GM18526 (cell line): ENCODE measurements around the gene CPT1B.

Experiments
- POLR2A ChIP-seq: IDR thresholded peaks from 3 replicates; pipeline ENCODE4 v1.6.1; 2011; ENCODE audit not compliant: insufficient read length; ENCODE audit errors: extremely low read depth

The CPT1B gene

DNA sequence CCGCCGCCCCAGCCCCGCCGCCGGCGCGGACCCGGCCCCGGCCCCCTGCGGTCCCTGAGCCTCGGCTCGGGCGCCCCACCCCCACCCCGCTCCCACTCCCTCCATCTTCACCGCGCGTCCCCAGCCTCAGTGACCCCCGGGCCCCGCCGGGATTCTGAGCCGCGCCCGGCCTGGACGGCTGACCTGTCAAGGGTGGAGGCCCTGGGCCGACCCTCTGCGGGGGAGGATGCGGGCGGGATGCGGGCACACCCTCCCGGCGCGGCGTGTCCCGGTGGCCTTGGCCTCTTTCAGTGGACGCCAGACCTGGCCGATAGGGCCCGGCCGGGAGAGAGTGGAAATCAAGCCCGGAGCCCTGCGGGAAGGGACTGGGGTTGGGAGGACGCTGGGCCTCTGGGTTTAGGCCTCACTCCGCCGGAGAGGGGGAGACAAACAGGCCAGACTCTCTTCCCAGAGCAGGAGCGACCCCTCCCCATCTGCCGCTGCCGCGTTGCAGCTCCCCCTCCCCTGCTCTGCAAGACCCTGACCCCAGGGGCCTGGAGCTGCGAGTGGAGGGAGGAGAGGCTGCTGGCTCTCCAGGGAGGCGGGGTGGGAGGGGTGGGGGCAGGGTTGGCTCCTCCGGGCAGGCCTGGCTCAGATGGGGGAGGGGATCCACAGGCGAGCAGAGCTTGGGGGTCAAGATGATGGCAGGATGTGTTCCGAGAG lies 22.9 kb upstream of the CPT1B start:
- TF ChIP-seq POLR2A = no peak

DNA sequence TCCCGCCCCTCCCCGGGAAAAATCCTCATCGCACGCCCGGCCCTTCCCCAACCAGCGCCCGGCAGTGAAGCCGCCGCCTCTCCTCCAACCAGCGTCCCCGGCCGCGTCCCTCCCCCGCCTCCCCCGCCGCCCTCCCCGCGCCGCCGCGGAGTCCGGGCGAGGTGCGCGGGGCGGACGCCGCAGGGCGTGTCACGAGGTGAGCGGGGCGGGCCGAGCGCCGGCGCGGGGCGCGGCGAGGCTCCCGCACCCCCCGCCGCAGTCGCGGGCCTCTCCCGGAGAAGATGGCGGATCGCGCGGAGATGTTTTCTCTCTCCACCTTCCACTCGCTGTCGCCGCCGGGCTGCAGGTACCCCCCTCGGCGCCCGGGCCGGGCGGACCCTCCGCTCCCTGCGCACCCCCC lies 22.3 kb upstream of the CPT1B start, which contains the start of gene MAPK8IP2:
Gene MAPK8IP2 (plus strand): TSS at position 256 of the 400 bp plus-strand sequence. CDS start 26 bp downstream, at position 282.
- no peak for TF ChIP-seq POLR2A

DNA sequence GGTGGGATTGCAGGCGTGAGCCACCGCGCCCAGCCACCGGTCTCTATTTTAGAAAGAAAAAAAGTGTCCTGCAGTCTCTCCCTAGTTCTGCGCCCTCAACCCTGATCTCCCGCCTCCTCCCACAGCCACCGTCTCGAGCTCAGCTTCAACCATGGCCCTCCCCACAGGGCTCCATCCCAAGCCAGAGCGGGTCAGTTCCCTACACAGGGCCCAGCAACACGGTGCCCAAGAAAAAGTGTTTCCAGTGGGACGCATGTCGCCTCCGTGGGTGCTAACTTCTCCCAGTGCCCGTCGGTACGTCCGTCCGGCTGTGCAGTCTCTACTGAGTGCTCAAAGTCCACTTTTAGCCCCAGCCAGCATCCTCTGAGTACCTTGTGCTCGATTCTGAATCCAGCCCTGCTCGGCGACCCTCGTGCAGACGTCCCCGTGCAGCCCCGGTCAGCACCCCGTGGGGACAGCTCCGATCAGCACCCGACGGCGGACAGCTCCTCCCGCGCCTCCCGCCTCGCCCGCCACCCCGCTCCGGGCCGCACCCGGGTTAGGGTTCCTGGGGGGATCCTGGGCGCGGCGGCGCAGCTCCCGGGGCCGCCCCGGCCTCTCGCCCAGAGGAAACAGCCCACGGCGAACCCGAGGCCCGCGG lies 21.7 kb upstream of the CPT1B start:
- no peak for TF ChIP-seq POLR2A

DNA sequence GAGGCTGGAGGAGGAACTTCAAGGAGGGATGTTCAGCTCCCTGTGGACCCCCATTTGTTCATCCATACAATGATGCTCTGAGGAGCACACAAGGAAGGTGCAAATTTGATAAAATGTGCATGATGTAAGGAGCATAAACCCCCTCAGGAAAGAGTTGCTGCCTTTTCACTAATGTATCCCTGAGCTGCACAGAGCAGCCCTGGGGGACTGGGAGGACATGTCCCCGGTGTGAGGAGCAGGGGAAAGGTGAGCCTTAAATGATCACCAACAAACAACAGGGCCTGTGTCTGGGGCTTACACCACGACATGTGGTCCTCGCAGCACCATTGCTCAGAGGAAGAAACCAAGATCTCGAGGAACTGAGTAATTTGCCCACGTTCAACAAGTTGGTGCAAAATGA lies 18.9 kb upstream of the CPT1B start:
- no peak for TF ChIP-seq POLR2A

DNA sequence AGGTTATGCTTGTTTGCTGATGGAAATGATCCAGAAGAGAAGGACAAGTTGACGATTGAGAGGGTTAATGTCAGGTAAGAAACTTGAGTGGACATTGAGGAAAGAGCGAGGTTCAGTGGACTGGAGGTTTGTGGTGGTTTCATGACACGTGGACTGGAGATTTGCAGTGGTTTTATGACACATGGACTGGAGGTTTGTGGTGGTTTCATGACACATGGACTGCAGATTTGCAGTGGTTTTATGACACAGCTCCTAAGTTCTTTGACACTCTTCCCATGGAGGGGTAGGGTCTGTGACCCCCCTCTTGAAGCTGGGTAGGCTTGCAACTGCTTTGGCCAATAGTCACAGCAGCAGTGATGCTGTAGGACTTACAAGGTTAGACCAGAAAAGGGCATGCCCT lies 17.0 kb upstream of the CPT1B start:
- no peak for TF ChIP-seq POLR2A

DNA sequence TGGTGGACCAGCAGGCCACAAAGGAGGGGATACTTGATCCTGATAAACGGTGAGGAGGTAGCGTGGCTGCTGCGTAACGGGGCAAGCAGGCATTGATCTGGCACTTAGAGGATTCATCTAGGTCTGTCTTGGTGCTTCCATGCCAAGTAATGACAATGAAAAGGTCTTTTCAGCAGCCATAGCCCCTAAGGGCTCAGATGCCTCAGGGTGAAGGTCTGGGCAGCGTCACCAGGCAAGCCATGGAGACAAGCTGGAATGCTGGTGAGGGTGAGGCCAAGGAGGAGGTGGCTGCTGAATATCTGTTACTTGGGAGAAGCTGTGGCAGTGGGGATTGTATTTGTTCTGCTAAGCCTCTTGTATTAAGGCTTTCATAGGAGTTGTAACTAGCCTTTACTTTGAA lies 9.2 kb upstream of the CPT1B start:
- TF ChIP-seq POLR2A = no peak

DNA sequence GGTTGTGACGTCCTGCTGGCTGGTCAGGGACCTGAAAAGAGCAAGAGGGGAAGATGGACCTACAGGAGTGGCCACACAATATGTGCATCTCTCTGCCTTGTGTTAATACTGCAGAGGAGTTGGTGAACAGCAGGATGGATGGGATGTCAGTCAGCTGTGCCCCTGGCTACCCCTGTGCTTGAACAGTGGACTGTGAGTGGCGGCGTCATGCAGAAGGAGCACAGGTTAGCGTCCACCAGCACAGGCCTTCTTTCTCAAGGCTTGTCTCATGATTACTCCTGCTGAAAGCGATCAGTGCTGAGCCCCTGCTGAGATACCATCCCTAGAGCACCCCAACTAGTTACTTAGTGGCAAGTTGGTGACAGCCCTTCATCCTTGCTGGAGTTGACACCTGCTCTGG lies 8.2 kb upstream of the CPT1B start:
- TF ChIP-seq POLR2A = no peak

DNA sequence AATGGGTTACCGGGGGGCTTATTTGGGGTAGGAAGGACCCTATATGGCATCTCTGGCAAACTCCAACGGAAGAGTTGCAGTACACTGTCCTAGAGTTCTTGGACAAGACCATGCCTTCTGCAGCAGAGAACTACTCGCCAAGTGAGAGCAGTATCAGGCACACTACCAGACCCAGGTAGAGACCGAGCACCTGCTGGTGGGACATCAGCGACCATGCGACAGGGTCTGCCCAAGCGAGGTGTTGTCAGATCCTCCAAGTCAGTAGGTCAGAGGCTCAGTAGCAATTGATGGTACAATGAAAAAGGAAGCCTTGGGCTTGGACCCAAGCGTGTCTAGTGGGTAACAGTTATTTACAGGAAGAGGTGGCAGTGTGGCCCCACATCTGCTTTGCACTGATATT lies 7.6 kb upstream of the CPT1B start:
- TF ChIP-seq POLR2A = no peak

DNA sequence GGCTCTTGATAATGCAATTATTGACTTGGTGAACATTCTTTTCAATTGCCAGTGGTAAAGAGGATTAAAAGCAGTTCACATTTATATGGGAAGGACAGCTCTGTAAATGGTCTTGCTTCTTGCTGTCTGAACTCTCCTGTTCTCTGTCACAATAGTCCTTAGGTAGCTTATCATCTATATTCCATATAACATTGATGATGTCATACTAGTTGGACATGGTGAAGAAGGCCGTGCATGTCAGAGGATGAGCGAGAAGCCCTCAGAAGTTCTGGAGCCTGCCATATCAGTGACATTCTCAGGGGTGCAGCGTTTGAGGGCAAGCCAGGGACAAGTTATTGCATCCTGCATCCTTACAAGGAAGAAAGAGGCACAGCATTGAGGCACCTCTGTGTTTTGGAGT lies 7.0 kb upstream of the CPT1B start:
- TF ChIP-seq POLR2A = no peak

DNA sequence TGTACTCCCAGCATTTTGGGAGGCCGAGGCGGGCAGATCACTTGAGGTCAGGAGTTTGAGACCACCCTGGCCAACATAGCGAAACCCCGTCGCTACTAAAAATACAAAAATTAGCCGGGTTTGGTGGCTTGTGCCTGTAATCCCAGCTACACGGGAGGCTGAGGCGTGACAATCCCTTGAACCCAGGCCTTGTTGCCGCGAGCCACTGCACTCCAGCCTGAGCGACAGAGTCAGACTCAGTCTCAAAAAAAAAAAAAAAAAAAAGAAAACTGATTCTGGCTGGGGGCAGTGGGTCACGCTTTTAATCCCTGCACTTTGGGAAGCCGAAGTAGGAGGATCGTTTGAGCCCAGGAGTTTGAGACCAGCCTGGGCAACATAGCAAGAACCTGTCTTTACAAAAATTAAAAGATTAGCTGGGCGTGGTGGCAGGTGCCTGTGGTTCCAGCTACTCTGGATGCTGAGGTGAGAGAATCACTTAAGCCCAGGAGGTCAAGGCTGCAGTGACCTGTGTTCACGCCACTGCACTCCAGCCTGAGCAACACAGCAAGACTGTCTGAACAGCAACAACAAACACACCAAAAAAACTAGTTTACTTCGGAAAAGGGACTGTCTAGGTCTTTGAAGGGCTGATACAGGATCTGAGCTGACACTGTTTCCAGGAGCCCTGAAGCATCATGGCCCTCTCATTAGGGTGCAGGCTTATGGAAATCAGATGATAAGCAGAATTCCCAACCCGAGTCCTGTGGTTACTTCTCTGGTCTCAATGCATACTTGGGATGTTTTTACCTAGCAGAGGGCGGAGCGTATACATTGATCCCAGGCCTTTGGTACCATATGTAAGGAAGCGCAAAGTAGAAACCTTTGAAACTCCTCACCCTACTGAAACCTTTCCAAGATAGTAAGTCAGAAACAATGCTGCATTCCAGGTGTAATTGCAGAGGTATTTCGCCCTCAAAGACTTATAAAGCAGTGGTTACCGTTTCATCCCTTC lies 6.2 kb upstream of the CPT1B start:
- no peak for TF ChIP-seq POLR2A

DNA sequence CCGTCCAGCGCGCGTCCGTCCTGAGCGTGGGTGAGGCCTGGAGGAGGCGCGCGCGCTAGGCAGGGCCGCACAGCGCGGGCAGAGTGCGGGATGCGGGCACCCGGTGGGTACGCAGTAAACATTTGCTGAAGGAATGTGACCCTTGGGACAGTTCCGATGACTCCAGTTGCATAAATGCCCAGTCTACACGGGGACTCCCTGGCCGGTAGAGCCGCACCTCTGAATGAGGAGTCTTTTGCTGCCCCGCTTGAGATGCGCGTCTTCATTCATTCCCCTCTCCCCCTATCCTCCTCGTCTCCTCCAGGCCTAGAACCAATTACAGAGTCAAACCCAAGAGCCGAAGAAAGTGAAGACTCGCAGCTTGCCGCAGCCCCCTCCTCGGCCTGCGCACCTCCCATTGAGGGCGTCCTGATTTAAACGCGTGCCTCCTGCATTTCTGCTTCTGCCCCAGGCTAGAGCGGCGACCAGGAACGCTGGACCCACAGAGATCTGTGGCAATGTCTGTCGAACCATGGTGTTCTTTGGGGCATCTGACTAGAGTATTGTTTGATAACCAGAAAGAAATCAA lies 5.2 kb upstream of the CPT1B start:
- peak; percentile 7 for TF ChIP-seq POLR2A

DNA sequence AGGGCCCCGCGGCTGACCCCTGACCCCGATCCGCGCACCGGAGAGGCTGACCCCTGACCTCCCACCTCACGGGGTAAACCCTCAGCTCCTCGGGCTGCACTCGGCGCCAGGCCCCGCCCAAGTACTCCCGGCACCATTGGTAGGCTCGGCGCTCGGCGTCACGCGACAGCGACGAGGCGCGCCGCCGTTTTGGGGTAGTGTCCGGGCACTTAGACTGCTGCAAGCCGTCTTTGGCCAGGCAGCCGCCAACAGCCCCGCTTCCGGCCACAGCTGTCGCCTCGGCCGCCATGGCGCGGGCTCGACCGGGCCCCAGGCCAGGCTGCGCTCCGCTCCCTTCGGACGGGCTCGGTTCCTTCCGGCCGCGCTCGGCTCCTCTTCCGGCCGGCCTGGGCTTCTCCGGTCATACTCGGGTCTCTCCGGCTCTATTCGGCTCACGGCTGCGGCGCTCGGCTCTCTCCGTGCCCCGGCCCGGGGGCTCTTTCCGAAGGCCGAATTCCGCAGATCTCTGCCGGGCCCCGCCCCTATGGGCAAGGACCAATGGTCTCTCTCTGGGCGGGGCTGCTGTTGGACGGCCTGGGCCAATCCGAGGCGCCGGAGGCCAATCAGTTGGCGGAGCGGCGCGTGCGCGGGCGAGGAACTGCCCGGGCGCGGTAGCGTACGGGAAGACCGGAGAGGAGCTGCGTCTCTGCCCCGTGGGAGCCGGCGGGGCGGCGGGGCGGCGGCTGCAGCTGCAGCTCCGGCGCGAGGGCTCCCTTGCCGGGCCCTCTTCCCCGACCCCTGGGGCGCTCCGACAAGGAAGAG lies 4.5 kb upstream of the CPT1B start, which contains the start of gene CHKB:
Gene CHKB (minus strand): TSS at position 357 of the 801 bp plus-strand sequence. CDS start 68 bp downstream, at position 289.
- TF ChIP-seq POLR2A = peak; percentile 75

DNA sequence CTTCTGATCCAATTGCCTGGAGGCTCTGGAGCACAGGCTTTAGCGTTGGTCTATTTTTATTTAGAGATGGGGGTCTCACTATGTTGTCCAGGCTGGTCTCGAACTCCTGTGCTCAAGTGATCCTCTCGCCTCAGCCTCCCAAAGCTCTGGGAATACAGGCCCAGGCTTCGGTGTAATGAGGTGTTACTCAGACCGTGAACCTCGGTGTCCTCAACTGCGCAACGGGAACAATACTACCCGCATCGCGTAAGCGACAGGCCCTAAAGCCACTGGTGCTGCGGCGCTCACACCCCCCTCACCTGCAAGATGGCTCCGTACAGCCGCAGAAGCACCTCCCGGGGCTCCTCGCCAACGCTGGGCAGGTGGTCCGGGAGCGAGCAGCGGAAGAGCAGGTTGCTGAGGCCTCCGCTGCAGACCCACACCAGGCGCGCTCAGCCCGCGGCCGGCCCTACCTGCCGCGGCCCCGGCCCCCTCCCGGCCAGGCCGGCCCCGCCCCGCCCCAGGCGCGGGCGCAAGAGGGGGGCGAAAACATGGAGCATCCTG lies 3.8 kb upstream of the CPT1B start:
- no peak for TF ChIP-seq POLR2A
